Activated CD4-positive, alpha-beta memory T cell treated with anti-CD3 and anti-CD28 coated beads for 36 hours (primary cell): ENCODE data around the gene NCK1. TPM values are rescaled to one million over a fixed set of nuclear protein-coding genes. Genes with fewer than 3 reads are reported as not detected.

Source experiments
- CTCF ChIA-PET: fragments of 350-600 bp; sonication (Branson Sonifier 250); formaldehyde crosslinking; loops from one replicate; lab custom pipeline; 2021; ENCODE audit warnings: antibody characterized with exemption, inconsistent platforms; lab: Charles Lee
- POLR2A ChIA-PET: fragments of 350-600 bp; sonication (Branson Sonifier 250); formaldehyde crosslinking; loops from one replicate; lab custom pipeline; 2021; ENCODE audit warnings: antibody characterized with exemption; lab: Charles Lee
- DNase-seq: peaks from one replicate; pipeline ENCODE4 v3.0.0-alpha.2; 2020
- H3K27ac Mint-ChIP-seq: one replicate; pipeline ENCODE4 v1.8.0; 2021; ENCODE audit warnings: mixed read lengths
- H3K27me3 Mint-ChIP-seq: one replicate; pipeline ENCODE4 v1.8.0; 2021; ENCODE audit warnings: mixed read lengths
- H3K36me3 Mint-ChIP-seq: one replicate; pipeline ENCODE4 v1.8.0; 2021; ENCODE audit warnings: mixed read lengths
- H3K4me1 Mint-ChIP-seq: one replicate; pipeline ENCODE4 v1.8.0; 2021; ENCODE audit warnings: low read depth, mixed read lengths
- H3K4me3 Mint-ChIP-seq: one replicate; pipeline ENCODE4 v1.8.0; 2021; ENCODE audit warnings: mild to moderate bottlenecking, mixed read lengths
- H3K9me3 Mint-ChIP-seq: one replicate; pipeline ENCODE4 v1.8.0; 2021; ENCODE audit warnings: mixed read lengths
- intact Hi-C: fragments of 100-400 bp; cut with micrococcal nuclease; formaldehyde crosslinking; loops from one replicate; pipeline ENCODE4 v1.15.1; 2023
- total RNA-seq, 2 experiments: library from RNA; stranded (reverse); gene quantifications; one replicate each; pipeline ENCODE4 v1.2.3, GENCODE V29; 2021

Gene NCK1
- total RNA-seq, 2 experiments from 2014 or later, result 32.3 to 38.0 TPM

DNA sequence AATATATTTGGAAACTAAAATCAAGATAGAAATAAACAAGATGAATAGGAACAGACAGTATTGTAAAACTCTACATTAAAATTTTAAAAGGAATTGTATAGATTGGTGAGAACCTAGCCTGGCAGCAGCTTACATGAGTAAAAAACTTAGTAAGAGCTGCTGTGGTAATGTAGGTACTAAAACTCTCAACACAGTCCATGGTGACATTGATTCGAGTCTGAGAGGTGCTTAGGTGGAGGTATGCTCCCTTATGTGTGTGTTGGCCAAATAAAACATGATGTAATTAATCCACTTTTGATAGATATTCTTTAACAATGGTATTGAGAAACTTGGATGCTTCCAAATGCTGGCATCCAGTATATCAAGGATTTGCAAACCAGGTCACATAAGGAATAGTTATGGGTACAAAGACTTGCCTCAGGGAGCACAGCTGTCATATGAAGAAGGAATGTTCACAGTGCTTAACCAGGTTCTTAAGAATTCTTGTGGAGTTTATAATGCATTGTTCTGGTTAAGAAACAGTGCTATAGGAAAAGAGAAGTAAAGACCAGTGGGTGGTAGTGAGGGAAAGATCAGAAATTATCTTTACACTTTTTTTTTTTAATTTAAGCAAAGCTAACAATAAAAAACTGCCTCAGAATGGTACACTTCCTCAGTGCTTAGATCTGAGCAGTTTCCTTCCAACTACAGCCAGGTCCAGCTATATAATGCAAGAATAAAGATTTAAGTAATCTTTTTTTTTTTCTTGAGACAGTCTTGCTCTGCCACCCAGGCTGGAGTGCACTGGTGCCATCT is 71.2 kb downstream of the NCK1 start:
- Mint-ChIP-seq H3K4me3 (no peak overlapping the region), H3K4me1 (peaks cover 52% of the 10 kb centered on the region)
- CTCF ChIA-PET, result interaction anchor here (1.6 kb wide), 1 partner anchor 181 kb away, joined by 7 read pairs; the partner anchor contains the start of gene STAG1

DNA sequence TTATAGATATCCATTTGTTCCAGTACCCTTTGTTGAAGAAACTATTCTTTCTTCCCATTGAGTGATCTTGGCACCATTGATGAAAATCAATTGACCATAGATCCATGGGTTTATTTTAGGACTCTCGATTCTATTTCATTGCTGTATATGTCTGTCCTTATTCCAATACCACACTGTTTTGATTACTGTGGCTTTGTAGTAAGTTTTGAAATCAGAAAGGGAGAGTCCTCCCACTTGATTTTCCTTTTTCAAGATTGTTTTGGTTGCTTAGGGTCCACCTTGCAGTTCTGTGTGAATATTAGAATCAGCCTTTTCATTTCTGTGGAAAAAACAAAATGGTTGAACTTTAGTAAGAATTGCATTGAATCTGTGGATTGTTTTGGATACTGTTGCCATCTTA is 75.2 kb downstream of the NCK1 start:
- no peaks in the 10 kb centered on the region for H3K27me3 Mint-ChIP-seq
- DNase-seq, result no peak
- H3K4me1 Mint-ChIP-seq, result peaks cover 54% of the 10 kb centered on the region
- peaks cover 25% of the 10 kb centered on the region for H3K36me3 Mint-ChIP-seq
- peaks cover 12% of the 10 kb centered on the region for H3K9me3 Mint-ChIP-seq
- ChIA-PET CTCF (no interaction called here), POLR2A (no interaction called here)
- intact Hi-C loops, result loop anchor here (5.0 kb wide), 1 partner anchor 75 kb away; the partner anchor contains the start of gene NCK1
- no peak overlapping the region for H3K4me3 Mint-ChIP-seq
- no peak overlapping the region for H3K27ac Mint-ChIP-seq

More for the DNA sequence above, 71.2 kb downstream of the NCK1 start:
- H3K27ac Mint-ChIP-seq, result peak overlapping the region; percentile 74
- H3K36me3 Mint-ChIP-seq, result peaks cover 35% of the 10 kb centered on the region
- peaks cover 12% of the 10 kb centered on the region for H3K9me3 Mint-ChIP-seq
- no peaks in the 10 kb centered on the region for H3K27me3 Mint-ChIP-seq
- POLR2A ChIA-PET, result interaction anchor here (0.9 to 1.2 kb wide), 2 partner anchors 70 to 72 kb away, joined by 3 to 5 read pairs; partner anchors contain the start of gene NCK1
- no peak for DNase-seq
- intact Hi-C loops, result no loop called here

DNA sequence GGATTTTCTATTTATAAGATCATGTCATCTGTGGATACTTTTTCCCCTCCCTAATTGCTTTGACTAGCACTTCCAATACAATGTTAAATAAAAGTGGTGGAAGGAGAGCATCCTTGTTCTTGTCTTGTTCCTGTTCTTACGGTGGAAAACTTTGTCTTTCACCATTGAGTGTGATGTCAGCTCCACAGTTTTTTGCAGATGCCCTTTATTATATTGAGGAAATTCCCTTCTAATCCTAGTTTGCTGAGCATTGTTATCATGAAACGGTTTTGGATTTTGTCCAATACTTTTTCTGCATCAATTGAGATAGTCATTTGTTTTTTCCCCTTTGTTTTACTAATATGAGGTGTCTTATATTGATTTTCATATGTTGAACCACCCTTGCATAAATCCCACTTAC is 75.8 kb downstream of the NCK1 start:
- Mint-ChIP-seq H3K9me3 (peaks cover 12% of the 10 kb centered on the region), H3K4me1 (peaks cover 55% of the 10 kb centered on the region), H3K27me3 (no peaks in the 10 kb centered on the region), H3K4me3 (no peak overlapping the region), H3K27ac (peak overlapping the region; percentile 23), H3K36me3 (peaks cover 25% of the 10 kb centered on the region)
- DNase-seq, result no peak
- ChIA-PET CTCF (no interaction called here), POLR2A (interaction anchor here (1.5 kb wide), 1 partner anchor 185 kb away, joined by 4 read pairs; no protein-coding TSS in a partner anchor)
- intact Hi-C loops, result loop anchor here (5.0 kb wide), 1 partner anchor 76 kb away; the partner anchor contains the start of gene NCK1

DNA sequence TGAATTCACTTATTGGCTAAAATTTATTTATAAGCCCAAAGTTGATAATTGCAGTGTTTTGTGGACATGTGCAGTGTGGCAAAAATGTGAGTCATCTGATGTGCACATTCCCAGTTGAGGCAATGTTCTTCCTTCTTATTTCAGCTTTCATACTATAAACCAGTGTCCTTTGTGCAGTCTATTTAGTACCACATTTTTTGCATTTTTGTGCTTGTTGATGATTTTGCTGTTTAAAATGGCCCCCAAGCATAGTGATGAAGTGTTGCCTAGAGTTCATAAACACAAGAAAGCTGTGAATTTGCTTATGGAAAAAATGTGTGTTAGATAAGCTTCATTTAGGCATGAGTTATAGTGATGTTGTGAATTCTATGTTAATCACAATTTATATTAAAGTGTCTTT is 76.3 kb downstream of the NCK1 start:
- H3K27me3 Mint-ChIP-seq, result no peaks in the 10 kb centered on the region
- H3K9me3 Mint-ChIP-seq, result peaks cover 12% of the 10 kb centered on the region
- H3K27ac Mint-ChIP-seq, result no peak overlapping the region
- DNase-seq, result no peak
- POLR2A ChIA-PET, result interaction anchor here (1.5 to 1.7 kb wide), 2 partner anchors 76 to 185 kb away, joined by 4 to 5 read pairs; partner anchors contain the start of gene NCK1
- H3K4me3 Mint-ChIP-seq, result no peak overlapping the region
- intact Hi-C loops, result loop anchor here (5.0 kb wide), 1 partner anchor 76 kb away; the partner anchor contains the start of gene NCK1
- CTCF ChIA-PET, result interaction anchor here (0.7 to 1.6 kb wide), 2 partner anchors 75 to 186 kb away, joined by 3 to 5 read pairs; partner anchors contain the start of gene STAG1
- peaks cover 55% of the 10 kb centered on the region for H3K4me1 Mint-ChIP-seq
- H3K36me3 Mint-ChIP-seq, result peaks cover 22% of the 10 kb centered on the region

DNA sequence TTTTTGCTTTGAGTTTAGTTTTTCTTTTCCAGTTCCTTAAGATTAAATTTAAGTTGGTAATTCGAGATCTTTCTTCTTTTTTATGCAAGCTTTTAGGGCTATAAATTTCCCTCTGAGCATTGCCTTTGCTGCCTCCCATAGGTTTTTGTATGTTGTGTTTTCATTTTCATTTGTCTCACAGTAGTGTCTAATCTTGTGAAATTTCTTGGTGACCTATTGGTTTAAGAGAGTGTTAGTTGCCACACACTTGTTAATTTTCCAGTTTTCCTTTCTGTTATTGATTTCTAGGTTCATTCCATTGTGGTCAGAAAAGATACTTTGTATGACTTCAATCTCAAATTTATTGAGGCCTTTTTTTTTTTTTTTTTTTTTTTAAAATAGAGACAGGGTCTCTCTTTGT is 77.5 kb downstream of the NCK1 start:
- Mint-ChIP-seq H3K36me3 (peaks cover 13% of the 10 kb centered on the region), H3K9me3 (peaks cover 12% of the 10 kb centered on the region), H3K4me1 (peaks cover 54% of the 10 kb centered on the region), H3K27ac (peak overlapping the region; percentile 70), H3K27me3 (no peaks in the 10 kb centered on the region), H3K4me3 (no peak overlapping the region)
- ChIA-PET CTCF (interaction anchor here (1.6 kb wide), 1 partner anchor 187 kb away, joined by 5 read pairs; the partner anchor contains the start of gene STAG1), POLR2A (interaction anchor here (1.5 to 1.7 kb wide), 2 partner anchors 78 to 187 kb away, joined by 4 to 5 read pairs; partner anchors contain the start of gene NCK1)
- DNase-seq, result no peak
- intact Hi-C loops, result loop anchor here (5.0 kb wide), 1 partner anchor 77 kb away; the partner anchor contains the start of gene NCK1

DNA sequence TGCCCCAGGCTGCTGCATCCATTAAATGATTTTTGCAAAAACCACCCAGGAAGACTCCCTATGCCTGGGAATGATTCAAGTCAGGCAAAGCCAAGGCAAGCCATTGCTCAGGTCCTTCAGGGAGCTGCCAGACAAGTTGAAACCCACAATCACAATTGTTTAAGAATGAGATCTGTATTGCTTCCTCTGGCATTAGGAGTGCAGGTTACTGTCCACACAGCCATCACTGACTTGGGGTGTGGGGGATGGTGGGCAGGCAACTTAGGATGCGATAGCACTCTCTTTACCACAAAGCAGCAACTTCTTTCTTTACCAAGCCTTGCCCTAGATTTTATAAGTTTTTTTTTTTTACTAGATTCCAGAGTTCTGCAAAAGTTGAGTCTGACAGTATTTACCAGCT is 80.8 kb downstream of the NCK1 start:
- intact Hi-C loops, result no loop called here
- H3K36me3 Mint-ChIP-seq, result peaks cover 14% of the 10 kb centered on the region
- ChIA-PET POLR2A (interaction anchor here (1.2 kb wide), 1 partner anchor 23 kb away, joined by 3 read pairs; no protein-coding TSS in a partner anchor), CTCF (no interaction called here)
- peaks cover 54% of the 10 kb centered on the region for H3K4me1 Mint-ChIP-seq
- H3K27me3 Mint-ChIP-seq, result no peaks in the 10 kb centered on the region
- no peak overlapping the region for H3K4me3 Mint-ChIP-seq
- no peaks in the 10 kb centered on the region for H3K9me3 Mint-ChIP-seq
- no peak overlapping the region for H3K27ac Mint-ChIP-seq
- no peak for DNase-seq

DNA sequence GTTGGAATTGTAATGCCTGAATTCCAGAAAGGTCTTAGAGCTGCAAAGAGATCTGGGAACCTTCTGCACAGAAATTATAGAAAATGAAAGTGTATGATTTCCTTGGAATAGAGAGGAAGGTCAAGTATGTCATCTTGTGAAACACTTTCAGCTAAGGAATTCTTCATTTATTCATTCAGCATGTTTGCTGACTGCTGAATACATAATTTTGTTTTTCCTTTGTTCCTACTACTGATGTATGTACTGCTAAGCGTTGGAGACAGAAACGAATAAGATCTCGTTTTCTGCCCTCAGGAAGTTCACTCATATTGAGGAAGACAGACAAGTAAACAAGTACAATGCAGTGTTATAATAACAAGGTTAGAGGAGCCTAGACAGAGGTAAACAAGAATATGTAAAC is 81.4 kb downstream of the NCK1 start:
- no peak for DNase-seq
- CTCF ChIA-PET, result no interaction called here
- no peaks in the 10 kb centered on the region for H3K9me3 Mint-ChIP-seq
- no peak overlapping the region for H3K27ac Mint-ChIP-seq
- intact Hi-C loops, result no loop called here
- peaks cover 14% of the 10 kb centered on the region for H3K36me3 Mint-ChIP-seq
- no peaks in the 10 kb centered on the region for H3K27me3 Mint-ChIP-seq
- peaks cover 49% of the 10 kb centered on the region for H3K4me1 Mint-ChIP-seq
- POLR2A ChIA-PET, result no interaction called here
- H3K4me3 Mint-ChIP-seq, result no peak overlapping the region

DNA sequence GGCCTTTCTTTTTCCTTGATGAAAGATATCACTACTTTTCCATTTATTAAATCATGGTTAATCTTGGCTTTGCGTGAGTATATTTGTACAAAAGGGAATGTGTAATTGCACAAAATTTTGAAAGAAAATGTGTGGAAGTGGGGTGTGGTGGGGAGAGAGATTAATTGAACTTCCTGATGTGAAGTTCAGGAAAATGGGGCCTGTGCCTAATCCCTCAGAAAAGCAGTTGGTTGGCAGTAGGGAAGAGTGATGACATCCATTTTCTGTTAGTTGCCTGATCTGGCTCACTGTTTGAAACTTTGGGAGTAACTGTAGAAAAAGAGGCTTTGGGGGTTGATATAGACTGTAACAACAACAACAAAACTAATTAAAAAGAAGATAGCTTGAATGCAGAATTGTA is 85.0 kb downstream of the NCK1 start:
- peaks cover 14% of the 10 kb centered on the region for H3K36me3 Mint-ChIP-seq
- ChIA-PET CTCF (no interaction called here), POLR2A (no interaction called here)
- H3K4me3 Mint-ChIP-seq, result no peak overlapping the region
- intact Hi-C loops, result no loop called here
- peaks cover 31% of the 10 kb centered on the region for H3K4me1 Mint-ChIP-seq
- H3K9me3 Mint-ChIP-seq, result no peaks in the 10 kb centered on the region
- DNase-seq, result no peak
- H3K27ac Mint-ChIP-seq, result no peak overlapping the region
- no peaks in the 10 kb centered on the region for H3K27me3 Mint-ChIP-seq

DNA sequence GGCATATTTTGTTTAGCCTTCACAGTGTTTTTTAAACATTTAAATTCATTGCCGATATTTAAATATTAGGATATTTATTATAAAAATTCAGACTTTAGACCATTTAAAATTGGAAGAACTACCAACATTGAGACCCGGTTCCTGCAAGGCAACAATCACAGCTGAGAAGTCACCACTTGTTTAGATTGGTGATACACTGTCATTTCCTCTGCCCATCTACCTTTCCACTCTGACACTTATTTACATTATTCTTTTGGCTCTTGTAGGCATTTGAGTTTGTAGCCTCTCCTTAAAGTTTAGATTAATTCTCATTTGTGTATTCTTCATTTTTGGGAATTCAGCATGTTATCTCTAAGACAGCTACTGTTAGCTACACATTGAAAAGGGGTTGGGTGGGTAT is 85.5 kb downstream of the NCK1 start:
- CTCF ChIA-PET, result interaction anchor here (0.8 kb wide), 1 partner anchor 195 kb away, joined by 3 read pairs; no protein-coding TSS in a partner anchor
- POLR2A ChIA-PET, result no interaction called here

DNA sequence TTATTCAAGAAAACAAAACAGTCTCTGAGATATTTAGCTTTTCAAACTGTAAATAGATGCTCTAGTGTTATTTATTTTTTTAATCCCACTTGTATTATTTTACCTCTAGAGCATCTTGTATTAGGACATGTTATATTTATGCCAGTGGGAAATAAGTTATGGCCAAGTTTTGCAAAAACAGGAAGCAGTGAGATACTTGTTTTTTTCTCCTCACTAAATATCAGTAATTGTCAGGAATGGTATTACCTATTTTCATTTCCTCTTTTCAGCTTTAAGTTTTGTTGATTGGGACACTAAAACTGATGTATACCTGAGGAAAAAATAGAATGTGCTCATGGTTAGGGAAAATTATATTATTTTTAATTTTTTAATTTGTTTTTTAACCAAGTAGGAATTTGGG is 87.1 kb downstream of the NCK1 start:
- Mint-ChIP-seq H3K27me3 (no peaks in the 10 kb centered on the region), H3K36me3 (peaks cover 14% of the 10 kb centered on the region), H3K4me1 (peaks cover 17% of the 10 kb centered on the region), H3K27ac (no peak overlapping the region), H3K4me3 (no peak overlapping the region), H3K9me3 (no peaks in the 10 kb centered on the region)
- ChIA-PET POLR2A (no interaction called here), CTCF (no interaction called here)
- intact Hi-C loops, result no loop called here
- DNase-seq, result no peak

More for the DNA sequence above, 85.5 kb downstream of the NCK1 start:
- Mint-ChIP-seq H3K4me3 (no peak overlapping the region), H3K27me3 (no peaks in the 10 kb centered on the region), H3K27ac (no peak overlapping the region), H3K9me3 (no peaks in the 10 kb centered on the region), H3K36me3 (peaks cover 14% of the 10 kb centered on the region), H3K4me1 (peaks cover 26% of the 10 kb centered on the region)
- DNase-seq, result no peak
- intact Hi-C loops, result no loop called here

DNA sequence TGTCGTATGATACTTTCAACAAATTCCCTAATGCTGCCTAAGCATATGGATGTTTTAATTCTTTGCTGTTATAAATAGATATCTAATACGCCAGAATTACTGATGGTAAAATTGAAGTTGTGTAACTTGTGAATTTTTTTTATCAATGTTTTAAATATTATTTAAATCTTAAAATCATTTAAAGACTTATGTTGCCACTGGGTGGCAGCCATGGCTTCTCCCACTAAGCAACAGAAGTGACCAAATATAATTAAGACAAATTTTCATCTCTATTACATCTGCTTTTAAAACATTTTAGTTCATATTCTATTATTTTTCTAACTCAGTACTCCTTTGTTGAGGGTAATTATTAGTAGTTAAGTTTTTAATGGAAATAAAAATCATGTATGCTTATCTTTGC is 87.7 kb downstream of the NCK1 start:
- intact Hi-C loops, result no loop called here
- CTCF ChIA-PET, result interaction anchor here (1.1 to 1.7 kb wide), 2 partner anchors 10 to 64 kb away, joined by 3 to 4 read pairs; no protein-coding TSS in a partner anchor
- Mint-ChIP-seq H3K4me3 (no peak overlapping the region), H3K36me3 (peaks cover 14% of the 10 kb centered on the region), H3K9me3 (no peaks in the 10 kb centered on the region), H3K4me1 (peaks cover 17% of the 10 kb centered on the region), H3K27me3 (no peaks in the 10 kb centered on the region), H3K27ac (no peak overlapping the region)
- POLR2A ChIA-PET, result no interaction called here
- DNase-seq, result no peak

DNA sequence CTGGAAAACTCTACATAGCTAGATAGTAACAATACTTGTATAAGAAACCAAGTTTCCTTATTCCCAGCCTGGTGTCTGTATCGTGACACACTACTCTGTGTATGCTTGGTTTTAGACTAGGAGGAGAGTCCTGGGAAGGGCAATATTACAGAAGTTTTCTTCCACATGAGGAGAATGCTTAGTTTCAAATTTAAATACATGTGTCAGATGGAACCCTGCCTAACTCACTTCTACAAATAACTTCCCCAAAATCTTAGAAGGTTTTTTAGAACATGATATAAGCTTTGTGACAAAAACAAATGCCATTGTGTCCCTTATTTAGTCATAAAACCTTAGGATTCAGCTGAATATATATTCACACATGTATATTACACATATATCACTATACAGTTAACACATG is 88.6 kb downstream of the NCK1 start:
- CTCF ChIA-PET, result interaction anchor here (0.7 to 1.7 kb wide), 3 partner anchors 9 to 503 kb away, joined by 3 to 4 read pairs (median 3); no protein-coding TSS in a partner anchor
- no peaks in the 10 kb centered on the region for H3K27me3 Mint-ChIP-seq

More for the DNA sequence above, 88.6 kb downstream of the NCK1 start:
- H3K36me3 Mint-ChIP-seq, result peaks cover 11% of the 10 kb centered on the region
- H3K9me3 Mint-ChIP-seq, result no peaks in the 10 kb centered on the region
- H3K4me3 Mint-ChIP-seq, result no peak overlapping the region
- no peak overlapping the region for H3K27ac Mint-ChIP-seq
- POLR2A ChIA-PET, result no interaction called here
- peaks cover 21% of the 10 kb centered on the region for H3K4me1 Mint-ChIP-seq
- intact Hi-C loops, result no loop called here
- no peak for DNase-seq
